HL-60 (cell line): ENCODE measurements around the gene TIMP1.

ENCODE experiments used
- DNase-seq, 2 experiments: peaks; one replicate each; pipeline ENCODE4 v3.0.0-alpha.2; 2010 to 2020; ENCODE audit warnings: low read depth in 1 of 2, low spot score in 1 of 2
- H3K27ac ChIP-seq: fragments of 250-450 bp; sonication (Bioruptor Pico); replicated peaks from 2 replicates; pipeline ENCODE4 v1.5.1; 2020; ENCODE audit warnings: mild to moderate bottlenecking, moderate library complexity
- H3K27me3 ChIP-seq: fragments of 250-450 bp; sonication (Bioruptor Pico); 2 replicates; pipeline ENCODE4 v1.5.1; 2021; ENCODE audit warnings: mild to moderate bottlenecking, moderate library complexity; ENCODE audit not compliant: insufficient read depth, poor library complexity, severe bottlenecking
- H3K4me3 ChIP-seq: replicated peaks from 2 replicates; pipeline ENCODE4 v1.5.1; 2011; ENCODE audit warnings: mild to moderate bottlenecking, control low read depth, low read length; ENCODE audit not compliant: insufficient read depth
- GABPA ChIP-seq: IDR thresholded peaks from 2 replicates; pipeline ENCODE4 v1.6.1; 2012; ENCODE audit warnings: low read depth
- POLR2AphosphoS5 ChIP-seq: IDR thresholded peaks from 2 replicates; pipeline ENCODE4 v1.6.1; 2012; ENCODE audit warnings: low read depth
- SPI1 ChIP-seq: IDR thresholded peaks from 2 replicates; pipeline ENCODE4 v1.6.1; 2012; ENCODE audit warnings: low read depth, mild to moderate bottlenecking, borderline replicate concordance
- long read RNA-seq: library from polyadenylated mRNA; unstranded; transcript quantifications from one replicate; pipeline ENCODE4 v2.0.0, GENCODE V29; 2020
- TF ChIP-seq, protein P1 (sequence below): IDR thresholded peaks from 2 replicates; pipeline ENCODE4 v1.6.1; 2012; ENCODE audit warnings: low read depth; ENCODE audit not compliant: insufficient replicate concordance
- TF ChIP-seq, protein P2 (sequence below): IDR thresholded peaks from one replicate; pipeline ENCODE4 v1.5.1; 2011; ENCODE audit warnings: low read length, control low read depth, inconsistent platforms; ENCODE audit not compliant: insufficient read depth

The TIMP1 gene
- long read RNA-seq, transcript TIMP1-201 (6 exons, 892 nt): major isoform, 35 of 40 reads
- long read RNA-seq, partial matches to known transcripts: 2 of 40 reads
- long read RNA-seq, other reads (novel, unspliced or antisense): 3 of 40 reads

DNA sequence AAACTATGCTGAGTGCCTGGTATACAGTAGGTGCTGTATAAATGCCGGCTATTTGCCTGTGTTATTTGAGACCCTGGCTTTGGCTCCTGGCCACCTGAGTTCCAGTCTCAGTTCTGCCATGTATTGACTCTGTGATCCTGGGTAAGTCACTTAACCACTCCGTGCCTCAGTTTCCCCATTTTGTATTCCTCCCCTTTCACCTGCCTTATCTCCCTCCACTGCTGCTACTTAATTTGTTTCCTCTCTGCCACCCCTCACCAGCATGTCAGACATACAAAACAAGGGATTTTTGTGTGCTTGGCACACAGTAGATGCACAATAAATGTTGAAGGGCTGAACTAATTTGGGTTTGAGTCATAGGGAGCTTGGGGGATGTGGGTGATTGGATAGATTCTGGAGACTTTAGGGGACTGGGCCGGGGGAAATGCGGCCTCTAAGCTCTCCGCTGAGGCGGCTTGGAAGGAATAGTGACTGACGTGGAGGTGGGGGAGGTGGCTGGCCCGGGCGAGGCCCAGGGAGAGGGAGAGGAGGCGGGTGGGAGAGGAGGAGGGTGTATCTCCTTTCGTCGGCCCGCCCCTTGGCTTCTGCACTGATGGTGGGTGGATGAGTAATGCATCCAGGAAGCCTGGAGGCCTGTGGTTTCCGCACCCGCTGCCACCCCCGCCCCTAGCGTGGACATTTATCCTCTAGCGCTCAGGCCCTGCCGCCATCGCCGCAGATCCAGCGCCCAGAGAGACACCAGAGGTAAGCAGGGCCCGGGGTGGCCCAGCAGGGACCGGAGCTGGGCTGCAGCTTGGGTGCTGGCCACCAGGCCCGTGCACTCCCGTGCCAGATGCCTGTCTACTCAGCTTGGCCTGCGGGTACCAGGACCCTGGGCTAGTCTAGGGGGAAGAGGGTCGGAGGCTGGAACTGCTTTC lies at the start of gene TIMP1:
TIMP1 (plus strand) TSS at position 706 of the 917 bp plus-strand sequence. CDS start 980 bp downstream, outside the sequence.
- DNase-seq: peak in 1 of 2 experiments; percentile 91
- H3K27me3 ChIP-seq: no peaks in the 10 kb centered on the region
- H3K4me3 ChIP-seq: peak within 1 kb of the TSS; percentile 37
- H3K27ac ChIP-seq: peak within 1 kb of the TSS; percentile 53; the same call in 1 of the 2 replicates
- TF ChIP-seq POLR2AphosphoS5: peak; percentile 41; the same call in 1 of the 2 replicates
- TF ChIP-seq SPI1: no peak
- TF ChIP-seq, protein P1, sequence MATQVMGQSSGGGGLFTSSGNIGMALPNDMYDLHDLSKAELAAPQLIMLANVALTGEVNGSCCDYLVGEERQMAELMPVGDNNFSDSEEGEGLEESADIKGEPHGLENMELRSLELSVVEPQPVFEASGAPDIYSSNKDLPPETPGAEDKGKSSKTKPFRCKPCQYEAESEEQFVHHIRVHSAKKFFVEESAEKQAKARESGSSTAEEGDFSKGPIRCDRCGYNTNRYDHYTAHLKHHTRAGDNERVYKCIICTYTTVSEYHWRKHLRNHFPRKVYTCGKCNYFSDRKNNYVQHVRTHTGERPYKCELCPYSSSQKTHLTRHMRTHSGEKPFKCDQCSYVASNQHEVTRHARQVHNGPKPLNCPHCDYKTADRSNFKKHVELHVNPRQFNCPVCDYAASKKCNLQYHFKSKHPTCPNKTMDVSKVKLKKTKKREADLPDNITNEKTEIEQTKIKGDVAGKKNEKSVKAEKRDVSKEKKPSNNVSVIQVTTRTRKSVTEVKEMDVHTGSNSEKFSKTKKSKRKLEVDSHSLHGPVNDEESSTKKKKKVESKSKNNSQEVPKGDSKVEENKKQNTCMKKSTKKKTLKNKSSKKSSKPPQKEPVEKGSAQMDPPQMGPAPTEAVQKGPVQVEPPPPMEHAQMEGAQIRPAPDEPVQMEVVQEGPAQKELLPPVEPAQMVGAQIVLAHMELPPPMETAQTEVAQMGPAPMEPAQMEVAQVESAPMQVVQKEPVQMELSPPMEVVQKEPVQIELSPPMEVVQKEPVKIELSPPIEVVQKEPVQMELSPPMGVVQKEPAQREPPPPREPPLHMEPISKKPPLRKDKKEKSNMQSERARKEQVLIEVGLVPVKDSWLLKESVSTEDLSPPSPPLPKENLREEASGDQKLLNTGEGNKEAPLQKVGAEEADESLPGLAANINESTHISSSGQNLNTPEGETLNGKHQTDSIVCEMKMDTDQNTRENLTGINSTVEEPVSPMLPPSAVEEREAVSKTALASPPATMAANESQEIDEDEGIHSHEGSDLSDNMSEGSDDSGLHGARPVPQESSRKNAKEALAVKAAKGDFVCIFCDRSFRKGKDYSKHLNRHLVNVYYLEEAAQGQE: no peak
- TF ChIP-seq, protein P2, sequence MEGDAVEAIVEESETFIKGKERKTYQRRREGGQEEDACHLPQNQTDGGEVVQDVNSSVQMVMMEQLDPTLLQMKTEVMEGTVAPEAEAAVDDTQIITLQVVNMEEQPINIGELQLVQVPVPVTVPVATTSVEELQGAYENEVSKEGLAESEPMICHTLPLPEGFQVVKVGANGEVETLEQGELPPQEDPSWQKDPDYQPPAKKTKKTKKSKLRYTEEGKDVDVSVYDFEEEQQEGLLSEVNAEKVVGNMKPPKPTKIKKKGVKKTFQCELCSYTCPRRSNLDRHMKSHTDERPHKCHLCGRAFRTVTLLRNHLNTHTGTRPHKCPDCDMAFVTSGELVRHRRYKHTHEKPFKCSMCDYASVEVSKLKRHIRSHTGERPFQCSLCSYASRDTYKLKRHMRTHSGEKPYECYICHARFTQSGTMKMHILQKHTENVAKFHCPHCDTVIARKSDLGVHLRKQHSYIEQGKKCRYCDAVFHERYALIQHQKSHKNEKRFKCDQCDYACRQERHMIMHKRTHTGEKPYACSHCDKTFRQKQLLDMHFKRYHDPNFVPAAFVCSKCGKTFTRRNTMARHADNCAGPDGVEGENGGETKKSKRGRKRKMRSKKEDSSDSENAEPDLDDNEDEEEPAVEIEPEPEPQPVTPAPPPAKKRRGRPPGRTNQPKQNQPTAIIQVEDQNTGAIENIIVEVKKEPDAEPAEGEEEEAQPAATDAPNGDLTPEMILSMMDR: no peak

DNA sequence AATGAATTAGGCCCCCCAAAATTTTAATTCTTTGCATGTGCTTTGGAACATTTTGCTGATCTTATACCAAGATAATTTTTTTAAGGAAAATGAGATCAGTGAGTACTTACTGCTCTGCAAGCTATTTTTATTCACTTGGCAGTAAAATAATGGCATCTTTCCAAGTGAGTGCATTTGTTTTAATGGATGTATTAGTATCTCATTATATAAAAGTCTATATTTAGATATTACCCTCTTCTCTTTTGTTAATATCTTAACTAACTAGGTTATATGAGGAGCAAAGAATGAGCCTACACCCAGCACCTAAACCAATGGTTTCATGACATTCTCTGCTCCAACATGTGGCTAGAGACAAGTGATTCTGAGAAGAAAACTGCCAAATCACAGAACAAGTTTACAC lies 42.4 kb upstream of the TIMP1 start:
- Histone ChIP-seq H3K4me3 (no peak overlapping the region), H3K27ac (no peak overlapping the region), H3K27me3 (no peaks in the 10 kb centered on the region)
- DNase-seq: no peak
- TF ChIP-seq, protein P2: no peak
- TF ChIP-seq, protein P1: no peak
- no peak for TF ChIP-seq SPI1
- no peak for TF ChIP-seq POLR2AphosphoS5
- no peak for TF ChIP-seq GABPA

DNA sequence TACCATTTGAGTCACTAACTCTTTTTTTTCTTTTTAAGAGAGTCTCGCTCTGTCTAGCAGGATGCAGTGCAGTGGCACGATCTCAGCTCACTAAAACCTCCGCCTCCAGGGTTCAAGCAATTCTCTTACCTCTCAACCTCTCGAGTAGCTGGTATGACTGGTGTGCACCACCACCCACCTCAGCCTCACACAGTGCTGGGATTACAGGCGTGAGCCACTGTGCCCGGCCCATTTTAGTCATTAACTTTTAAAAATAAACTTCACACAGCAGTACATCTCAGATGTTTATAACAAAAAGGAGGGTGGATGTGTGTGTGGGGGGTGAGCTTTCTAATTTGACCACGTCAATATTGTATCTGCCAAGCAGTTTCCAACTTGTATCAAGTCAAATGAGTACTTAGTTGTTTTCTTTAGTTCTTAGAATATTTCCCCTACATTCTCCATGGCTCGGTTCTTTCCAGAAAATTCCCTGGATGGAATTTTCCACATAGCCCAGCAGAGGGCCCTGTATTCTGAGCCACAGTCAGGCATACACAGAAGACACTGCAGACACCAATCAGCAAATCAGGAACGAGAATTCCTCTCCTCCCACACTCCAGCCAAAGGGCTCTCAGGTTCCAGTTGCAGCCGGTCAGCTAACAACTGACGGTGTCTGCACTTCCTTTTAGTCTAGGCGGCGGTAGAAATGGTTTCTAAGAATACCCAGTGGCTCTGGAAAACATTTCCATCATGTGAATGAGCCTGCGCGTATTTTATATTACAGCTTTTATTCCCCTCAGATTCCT lies 41.3 kb upstream of the TIMP1 start:
- H3K27ac ChIP-seq: peak overlapping the region; percentile 18
- H3K27me3 ChIP-seq: no peaks in the 10 kb centered on the region

More for the DNA sequence above, 41.3 kb upstream of the TIMP1 start:
- DNase-seq: peak in 1 of 2 experiments; percentile 70
- no peak overlapping the region for H3K4me3 ChIP-seq
- TF ChIP-seq, protein P2: no peak
- TF ChIP-seq SPI1 (0 out of 2 replicates have a peak, but pooled peaks have one; percentile 49), GABPA (no peak)
